Skeletal muscle satellite cell (primary cell): Measurements from ENCODE around the gene BBOX1.
"Not testable (repeated sequence)": the region's sequence is repeated elsewhere in the genome, so short reads cannot be mapped to it uniquely, and the experiment has no call there.

Source experiments
- H3K27me3 ChIP-seq: 2 replicates; pipeline ENCODE4 v1.7.0; 2013; ENCODE audit warnings: low read length; ENCODE audit not compliant: control insufficient read depth, insufficient read depth
- H3K36me3 ChIP-seq: 2 replicates; pipeline ENCODE4 v1.7.0; 2013; ENCODE audit warnings: mild to moderate bottlenecking, control low read depth, low read length; ENCODE audit not compliant: insufficient read depth
- H3K4me1 ChIP-seq: 2 replicates; pipeline ENCODE4 v1.7.0; 2013; ENCODE audit warnings: low read length; ENCODE audit not compliant: control insufficient read depth, insufficient read depth
- H3K4me2 ChIP-seq: 2 replicates; pipeline ENCODE4 v1.7.0; 2013; ENCODE audit warnings: mild to moderate bottlenecking, low read length
- H3K4me3 ChIP-seq: 2 replicates; pipeline ENCODE4 v1.7.0; 2013; ENCODE audit warnings: low read length
- H3K9ac ChIP-seq: 2 replicates; pipeline ENCODE4 v1.7.0; 2013; ENCODE audit warnings: mild to moderate bottlenecking, low read depth, low read length, moderate library complexity
- H3K9me3 ChIP-seq: replicated peaks from 2 replicates; pipeline ENCODE4 v1.7.0; 2013; ENCODE audit warnings: mild to moderate bottlenecking, control low read depth, low read length

BBOX1 gene

DNA sequence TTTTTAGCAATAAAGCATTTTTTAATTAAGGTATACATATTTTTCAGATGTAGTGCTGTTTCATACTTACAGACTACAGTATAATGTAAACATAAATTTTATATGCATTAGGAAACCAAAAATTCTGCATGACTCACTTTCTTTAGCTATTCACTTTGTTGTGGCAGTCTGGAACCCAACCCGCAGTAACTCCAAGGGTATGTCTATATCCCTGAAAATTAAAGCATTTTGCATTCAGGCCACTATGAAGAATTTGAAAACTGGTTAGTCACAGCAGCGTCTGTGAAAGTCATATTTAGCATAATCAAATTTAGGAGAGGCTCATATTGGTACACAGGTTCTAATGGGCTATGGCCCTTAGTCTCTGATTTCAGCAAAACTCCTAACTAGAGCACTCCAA lies 46.8 kb downstream of the BBOX1 start:
- no peak overlapping the region for H3K4me3 ChIP-seq
- H3K4me2 ChIP-seq: no peak overlapping the region
- H3K36me3 ChIP-seq: no peaks in the 10 kb centered on the region
- H3K4me1 ChIP-seq: peaks cover 7% of the 10 kb centered on the region
- no peaks in the 10 kb centered on the region for H3K9me3 ChIP-seq
- H3K27me3 ChIP-seq: no peaks in the 10 kb centered on the region
- no peak overlapping the region for H3K9ac ChIP-seq

DNA sequence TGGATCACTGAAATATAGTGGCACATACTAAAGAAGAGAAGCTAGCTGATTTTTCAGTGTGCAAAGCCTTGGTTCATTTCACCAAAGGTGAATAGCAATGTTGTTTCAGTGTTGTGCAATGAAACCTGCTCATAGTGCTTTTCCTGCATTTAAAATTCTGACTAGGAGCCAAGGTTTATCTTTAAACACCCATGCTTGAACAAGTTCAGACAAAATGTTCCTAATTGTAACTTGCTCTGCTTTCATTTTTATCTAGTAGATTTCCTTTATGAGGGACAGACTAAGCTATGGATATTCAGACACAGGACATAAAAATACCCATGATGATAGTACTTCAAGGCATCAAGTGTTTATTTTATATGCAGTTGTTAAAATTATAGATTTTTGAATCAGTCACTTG lies 47.7 kb downstream of the BBOX1 start:
- H3K4me2 ChIP-seq: no peak overlapping the region
- no peak overlapping the region for H3K4me3 ChIP-seq
- H3K9ac ChIP-seq: no peak overlapping the region
- H3K4me1 ChIP-seq: peaks cover 7% of the 10 kb centered on the region
- H3K27me3 ChIP-seq: no peaks in the 10 kb centered on the region
- H3K9me3 ChIP-seq: no peaks in the 10 kb centered on the region
- H3K36me3 ChIP-seq: no peaks in the 10 kb centered on the region

DNA sequence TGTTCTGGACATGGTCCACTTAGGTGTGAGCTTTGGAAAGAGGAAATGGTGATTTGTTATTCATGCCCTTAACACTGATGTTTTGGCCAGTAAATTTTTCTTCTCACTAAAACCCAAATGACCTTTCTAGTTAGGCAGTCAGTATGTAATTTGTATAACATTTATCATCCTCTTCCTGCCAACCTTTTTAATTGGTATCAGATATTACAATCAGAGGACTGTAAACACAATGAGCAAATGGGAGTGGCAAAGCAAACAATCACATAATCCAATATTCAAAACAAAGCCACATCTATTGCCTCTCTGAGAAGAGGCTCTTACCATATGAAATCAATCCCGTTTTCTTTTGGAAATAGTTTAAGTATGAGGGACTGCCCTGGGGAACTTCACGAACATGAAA lies 49.1 kb downstream of the BBOX1 start:
- H3K4me2 ChIP-seq: no peak overlapping the region
- no peaks in the 10 kb centered on the region for H3K9me3 ChIP-seq
- no peak overlapping the region for H3K4me3 ChIP-seq
- no peak overlapping the region for H3K9ac ChIP-seq
- no peaks in the 10 kb centered on the region for H3K27me3 ChIP-seq
- peaks cover 7% of the 10 kb centered on the region for H3K4me1 ChIP-seq
- H3K36me3 ChIP-seq: no peaks in the 10 kb centered on the region

DNA sequence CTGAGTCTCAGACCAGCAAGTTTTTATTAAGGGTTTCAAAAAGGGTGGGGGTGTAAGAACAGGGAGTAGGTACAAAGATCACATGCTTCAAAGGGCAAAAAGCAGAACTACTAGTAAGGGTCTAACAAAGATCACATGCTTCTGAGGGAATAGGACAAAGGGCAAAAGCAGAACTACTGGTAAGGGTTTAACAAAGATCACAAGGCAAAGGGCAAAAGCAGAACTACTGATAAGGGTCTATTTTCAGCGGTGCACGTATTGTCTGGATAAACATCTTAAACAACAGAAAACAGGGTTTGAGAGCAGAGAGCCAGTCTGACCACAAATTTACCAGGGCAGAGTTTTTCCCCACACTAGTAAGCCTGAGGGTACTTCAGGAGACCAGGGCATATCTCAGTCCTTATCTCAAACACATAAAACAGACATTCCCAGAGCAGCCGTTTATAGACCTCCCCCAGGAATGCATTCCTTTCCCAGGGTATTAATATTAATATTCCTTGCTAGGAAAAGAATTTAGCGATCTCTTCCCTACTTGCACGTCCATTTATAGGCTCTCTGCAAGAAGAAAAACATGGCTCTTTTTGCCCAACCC lies 49.8 kb downstream of the BBOX1 start:
- not testable (repeated sequence) for H3K4me3 ChIP-seq, H3K36me3 ChIP-seq, H3K4me2 ChIP-seq, H3K9ac ChIP-seq, H3K27me3 ChIP-seq, H3K4me1 ChIP-seq, H3K9me3 ChIP-seq

DNA sequence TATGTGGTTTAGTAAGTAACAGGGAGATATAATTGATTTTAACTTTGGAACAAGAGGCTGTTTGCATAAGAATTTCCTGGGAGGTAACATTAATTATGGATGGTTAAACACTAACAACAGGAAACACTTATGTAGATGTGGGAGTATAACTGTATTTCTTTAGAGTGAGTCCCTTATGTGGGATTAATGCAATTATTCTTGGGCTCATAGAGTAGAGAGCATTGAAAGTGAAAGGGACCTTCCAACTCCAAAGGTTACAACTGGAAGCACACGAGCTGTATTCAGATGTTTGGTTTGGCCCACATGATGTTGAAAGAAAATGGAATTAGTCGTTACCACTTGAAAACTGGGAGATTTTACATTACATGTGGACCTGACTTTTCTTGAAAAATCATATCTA lies 53.5 kb downstream of the BBOX1 start:
- H3K9ac ChIP-seq: no peak overlapping the region
- no peaks in the 10 kb centered on the region for H3K9me3 ChIP-seq
- no peaks in the 10 kb centered on the region for H3K4me1 ChIP-seq
- H3K27me3 ChIP-seq: no peaks in the 10 kb centered on the region
- no peak overlapping the region for H3K4me3 ChIP-seq
- H3K4me2 ChIP-seq: no peak overlapping the region
- no peaks in the 10 kb centered on the region for H3K36me3 ChIP-seq

DNA sequence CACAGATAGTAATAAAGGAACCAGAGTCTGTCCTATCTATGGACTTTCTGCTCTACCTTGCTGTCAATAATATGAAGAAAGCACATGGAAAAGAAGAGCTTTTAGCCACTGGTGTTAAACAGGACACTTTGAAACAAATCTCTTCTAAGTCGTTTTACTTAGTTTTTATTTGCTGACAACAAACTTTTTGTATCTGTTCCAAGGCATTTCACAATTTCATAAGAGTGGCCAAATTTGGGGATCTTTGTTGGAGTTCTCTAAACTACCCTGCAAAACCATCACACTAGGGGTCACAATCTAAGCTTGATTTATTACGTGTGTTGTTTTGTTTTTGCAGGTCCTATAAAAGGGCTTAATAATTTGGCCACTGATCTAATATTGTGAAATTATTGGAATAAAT lies 54.4 kb downstream of the BBOX1 start:
- no peaks in the 10 kb centered on the region for H3K27me3 ChIP-seq

DNA sequence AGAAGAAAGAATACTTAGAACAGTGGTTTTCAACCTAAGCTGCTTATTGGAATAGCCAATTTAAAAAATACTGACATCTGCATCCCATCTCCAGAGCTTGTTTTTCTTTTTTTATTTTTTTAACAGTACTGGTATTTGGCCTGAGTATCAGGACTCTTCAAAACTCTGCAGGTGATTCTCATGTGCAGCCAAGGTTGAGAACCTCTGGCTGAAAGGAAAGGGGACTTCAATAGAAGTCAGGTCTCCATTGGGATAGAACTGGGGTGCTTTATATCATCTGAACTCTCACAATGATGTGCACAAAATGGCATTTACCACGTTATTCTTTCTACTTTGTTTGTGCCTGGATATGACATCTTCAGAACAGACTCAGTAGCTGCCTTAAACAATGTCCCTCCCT lies 55.3 kb downstream of the BBOX1 start:
- no peaks in the 10 kb centered on the region for H3K4me1 ChIP-seq
- H3K9me3 ChIP-seq: no peaks in the 10 kb centered on the region
- no peak overlapping the region for H3K4me3 ChIP-seq
- H3K4me2 ChIP-seq: no peak overlapping the region
- no peak overlapping the region for H3K9ac ChIP-seq
- H3K27me3 ChIP-seq: no peaks in the 10 kb centered on the region
- no peaks in the 10 kb centered on the region for H3K36me3 ChIP-seq

More for the DNA sequence above, 54.4 kb downstream of the BBOX1 start:
- Histone ChIP-seq H3K4me3 (no peak overlapping the region), H3K9ac (no peak overlapping the region), H3K4me1 (no peaks in the 10 kb centered on the region), H3K4me2 (no peak overlapping the region), H3K36me3 (no peaks in the 10 kb centered on the region), H3K9me3 (no peaks in the 10 kb centered on the region)

DNA sequence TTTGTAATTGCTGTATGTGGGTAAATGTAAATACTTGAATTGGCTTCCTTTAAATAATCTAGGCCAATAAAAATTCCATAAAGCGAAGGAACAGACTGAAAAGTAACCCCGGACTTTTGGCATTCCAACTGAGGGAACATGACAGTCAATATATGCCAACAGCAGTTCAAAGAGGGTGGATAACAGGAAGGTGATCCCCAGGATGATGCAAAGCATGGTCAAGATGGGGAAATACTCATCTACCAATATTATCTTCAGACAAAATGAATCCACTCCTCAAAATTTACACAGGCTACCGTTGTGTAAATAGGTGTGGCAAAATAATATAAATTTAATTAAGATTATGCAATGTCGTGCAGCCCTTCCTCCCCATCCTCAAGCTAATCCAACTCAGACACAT lies 56.9 kb downstream of the BBOX1 start:
- H3K9me3 ChIP-seq: no peaks in the 10 kb centered on the region
- no peak overlapping the region for H3K9ac ChIP-seq
- H3K27me3 ChIP-seq: no peaks in the 10 kb centered on the region
- H3K4me2 ChIP-seq: no peak overlapping the region
- no peaks in the 10 kb centered on the region for H3K36me3 ChIP-seq
- no peaks in the 10 kb centered on the region for H3K4me1 ChIP-seq
- H3K4me3 ChIP-seq: no peak overlapping the region

DNA sequence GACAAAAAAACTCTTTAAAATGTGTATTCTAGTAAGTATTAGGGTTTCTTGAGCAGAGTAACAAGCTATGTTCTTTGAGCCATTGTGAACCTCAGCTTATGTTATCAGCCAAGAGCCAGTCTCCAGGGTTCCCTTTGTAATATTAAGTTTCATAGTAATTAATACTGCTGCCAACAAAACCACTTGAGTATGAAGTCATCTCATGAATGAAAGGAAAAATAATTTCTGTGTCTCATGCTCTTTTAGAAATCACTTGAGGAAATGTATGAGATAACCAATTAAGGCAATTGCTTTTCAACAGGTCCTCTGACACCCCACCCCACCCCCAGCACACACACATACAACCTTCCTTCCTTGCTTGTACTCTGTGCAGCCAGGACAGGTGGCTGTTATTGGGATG lies 59.9 kb downstream of the BBOX1 start:
- Histone ChIP-seq H3K27me3 (no peaks in the 10 kb centered on the region), H3K9me3 (no peaks in the 10 kb centered on the region), H3K9ac (no peak overlapping the region), H3K36me3 (no peaks in the 10 kb centered on the region), H3K4me2 (no peak overlapping the region), H3K4me3 (no peak overlapping the region), H3K4me1 (no peaks in the 10 kb centered on the region)

DNA sequence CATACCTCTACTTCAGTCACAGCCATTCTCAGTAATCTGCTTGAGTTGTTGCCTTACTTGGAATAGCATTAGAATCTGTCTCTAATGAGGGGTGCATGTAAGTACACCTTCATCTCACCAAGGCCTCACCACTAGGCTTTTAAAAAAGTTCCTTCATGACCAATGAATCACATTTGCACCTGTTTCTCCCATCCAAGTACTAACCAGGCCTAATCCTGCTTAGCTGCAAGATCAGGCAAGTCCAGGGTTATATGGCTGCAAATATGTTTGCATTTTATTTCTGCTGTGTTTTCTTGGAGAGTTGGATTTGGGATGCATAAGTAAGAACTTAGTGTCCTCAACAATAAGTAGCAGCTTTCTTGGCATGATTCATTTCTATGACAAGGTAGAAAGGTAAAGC lies 66.9 kb downstream of the BBOX1 start:
- Histone ChIP-seq H3K4me1 (no peaks in the 10 kb centered on the region), H3K36me3 (no peaks in the 10 kb centered on the region), H3K4me3 (no peak overlapping the region), H3K4me2 (no peak overlapping the region), H3K27me3 (no peaks in the 10 kb centered on the region), H3K9me3 (no peaks in the 10 kb centered on the region), H3K9ac (no peak overlapping the region)

DNA sequence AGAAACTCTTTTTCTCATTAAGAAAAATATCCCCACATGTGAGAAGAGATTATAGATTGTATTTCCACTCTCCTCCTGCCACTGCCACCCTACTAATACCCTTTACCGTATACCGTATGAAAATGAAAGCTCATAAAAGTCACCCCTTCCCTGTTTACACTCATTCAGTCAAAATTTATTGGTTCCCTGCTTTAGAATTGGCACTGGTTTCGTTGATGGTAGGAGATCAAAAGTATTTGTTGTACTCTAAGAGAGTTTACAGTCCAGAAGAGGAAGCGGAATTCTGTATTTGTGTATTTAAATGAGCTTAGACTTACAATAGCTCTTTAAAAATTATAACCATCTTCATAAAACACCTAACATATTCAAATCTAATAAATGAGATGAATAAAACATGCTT lies 68.2 kb downstream of the BBOX1 start:
- no peak overlapping the region for H3K4me3 ChIP-seq
- H3K4me2 ChIP-seq: no peak overlapping the region
- no peaks in the 10 kb centered on the region for H3K27me3 ChIP-seq
- H3K36me3 ChIP-seq: no peaks in the 10 kb centered on the region
- no peaks in the 10 kb centered on the region for H3K4me1 ChIP-seq
- H3K9ac ChIP-seq: no peak overlapping the region
- no peaks in the 10 kb centered on the region for H3K9me3 ChIP-seq

DNA sequence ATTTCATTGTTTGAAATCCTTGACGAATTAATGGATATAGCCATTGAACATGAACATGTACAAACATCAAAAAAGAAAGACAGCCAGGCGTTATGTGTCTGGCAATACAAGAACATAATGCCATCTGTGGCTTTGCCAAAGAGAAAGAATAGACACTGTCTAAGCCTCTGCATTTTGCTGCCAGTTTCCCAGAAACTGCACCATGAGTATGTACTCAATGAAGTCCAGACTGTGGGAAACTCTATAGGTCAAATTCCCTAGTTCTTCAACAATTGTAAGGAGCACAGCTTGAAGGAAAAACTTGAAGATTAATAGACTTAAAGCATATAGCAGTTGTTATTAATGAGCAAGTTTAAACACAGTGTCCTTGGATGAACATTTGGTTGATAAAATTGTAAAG lies 71.3 kb downstream of the BBOX1 start:
- no peak overlapping the region for H3K9ac ChIP-seq
- no peak overlapping the region for H3K4me3 ChIP-seq
- H3K4me2 ChIP-seq: no peak overlapping the region
- no peaks in the 10 kb centered on the region for H3K36me3 ChIP-seq
- H3K27me3 ChIP-seq: no peaks in the 10 kb centered on the region
- H3K4me1 ChIP-seq: peaks cover 7% of the 10 kb centered on the region
- no peaks in the 10 kb centered on the region for H3K9me3 ChIP-seq
